Middle frontal gyrus (tissue), 1 donor: ENCODE measurements around the gene TFIP11.
A peak's percentile ranks its signal among the peaks of the same experiment; 100 is the strongest.

ENCODE experiments used
- DNase-seq: peaks from one replicate; pipeline ENCODE4 v3.0.0-alpha.2; 2015; ENCODE audit warnings: low spot score; ENCODE audit errors: extremely low spot score

TFIP11 gene

DNA sequence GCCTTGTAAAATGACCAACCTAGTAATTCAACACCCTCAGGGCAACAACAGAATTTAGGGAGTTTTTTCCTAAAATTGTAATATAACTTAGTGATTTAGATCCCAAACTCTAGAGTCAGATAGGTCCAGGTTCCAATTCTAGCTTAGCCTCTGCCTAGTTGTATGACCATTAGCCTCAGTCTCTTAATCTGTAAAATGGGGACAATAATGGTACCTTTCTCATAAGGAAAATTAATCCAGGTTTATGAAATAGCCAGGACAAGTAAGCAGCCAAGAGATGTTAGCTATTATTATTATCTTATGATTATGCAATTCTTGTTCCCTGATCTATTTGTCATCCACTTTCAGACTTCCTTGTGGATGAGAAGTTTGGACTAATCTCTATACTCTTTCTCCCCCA is 4.1 kb downstream of the TFIP11 start:
- no peak for DNase-seq

DNA sequence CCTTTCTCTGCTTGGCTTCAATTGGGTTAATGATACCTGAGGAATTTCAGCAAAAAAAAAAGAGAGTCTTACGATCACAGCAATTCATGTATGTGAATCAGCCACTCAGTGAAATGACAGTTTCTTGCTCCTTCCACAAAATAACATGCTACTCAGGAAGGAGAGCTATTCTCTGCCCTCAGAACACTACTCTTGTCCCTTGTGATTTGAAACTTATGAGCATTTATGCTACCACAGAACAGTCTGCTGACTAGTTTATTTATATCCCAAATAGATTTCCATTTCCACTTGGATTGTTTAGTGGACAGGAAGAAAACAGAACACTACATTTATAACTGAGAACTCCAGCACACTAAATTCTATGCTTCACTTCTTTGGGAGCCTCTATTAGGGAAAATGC is 8.5 kb downstream of the TFIP11 start:
- DNase-seq, result no peak

DNA sequence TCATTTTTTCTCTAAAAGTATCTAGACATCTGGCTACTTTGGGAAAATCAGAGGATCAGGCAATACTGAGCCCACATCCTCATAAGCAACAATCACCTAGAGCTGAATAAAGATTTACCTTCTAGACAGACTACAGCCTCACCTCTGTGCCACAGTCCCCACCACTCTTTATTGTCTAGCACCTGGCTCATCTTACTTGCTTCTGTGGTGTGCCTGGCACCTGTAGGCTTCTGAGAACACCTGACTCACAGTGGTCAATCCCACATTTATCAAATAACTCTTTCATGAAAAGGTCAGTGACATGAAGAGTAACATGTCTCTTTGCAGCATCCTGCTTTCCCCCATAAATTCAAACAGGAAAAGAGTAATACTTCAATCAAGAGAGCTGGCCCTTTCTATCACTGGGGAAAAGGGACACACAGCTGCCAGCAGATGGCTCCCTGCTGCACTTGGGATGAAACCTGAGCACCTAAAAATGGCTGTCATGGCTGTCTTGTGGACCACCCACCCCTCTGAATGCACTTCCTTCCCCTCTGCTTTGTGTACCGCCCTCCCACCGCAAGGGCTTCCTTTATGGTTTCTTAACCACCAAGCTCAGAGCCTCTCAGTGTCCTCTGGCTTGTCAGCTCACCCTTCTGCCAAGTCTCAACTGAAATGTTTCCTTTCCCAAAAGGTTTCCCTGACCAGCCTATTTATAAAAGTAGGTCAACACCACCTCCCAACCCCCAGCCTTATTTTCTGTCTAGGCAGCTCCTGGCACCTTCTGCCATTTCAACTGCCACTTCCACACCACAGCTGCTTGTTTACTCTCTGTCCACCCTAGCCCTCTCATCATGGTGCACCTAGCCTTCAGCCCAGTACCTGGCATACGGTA is 9.3 kb downstream of the TFIP11 start:
- DNase-seq, result no peak

DNA sequence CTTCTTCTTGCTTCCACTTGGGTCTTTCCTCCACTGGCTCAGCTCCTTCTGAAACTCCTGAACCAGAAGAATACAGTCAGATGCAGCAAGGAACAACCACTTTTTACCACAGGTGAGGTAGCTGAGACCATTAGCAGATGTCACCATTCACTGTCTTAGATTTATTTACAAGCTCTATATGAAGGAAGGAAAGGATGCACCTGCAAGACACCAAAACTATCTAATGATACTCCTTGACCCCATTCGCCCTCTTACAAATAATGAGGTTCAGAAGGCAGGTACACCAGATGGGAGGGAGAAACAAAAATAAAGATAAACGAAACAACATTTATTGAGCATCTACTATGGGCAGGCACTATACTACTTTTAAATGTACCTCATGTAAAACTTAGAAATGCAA is 10.3 kb downstream of the TFIP11 start:
- no peak for DNase-seq

DNA sequence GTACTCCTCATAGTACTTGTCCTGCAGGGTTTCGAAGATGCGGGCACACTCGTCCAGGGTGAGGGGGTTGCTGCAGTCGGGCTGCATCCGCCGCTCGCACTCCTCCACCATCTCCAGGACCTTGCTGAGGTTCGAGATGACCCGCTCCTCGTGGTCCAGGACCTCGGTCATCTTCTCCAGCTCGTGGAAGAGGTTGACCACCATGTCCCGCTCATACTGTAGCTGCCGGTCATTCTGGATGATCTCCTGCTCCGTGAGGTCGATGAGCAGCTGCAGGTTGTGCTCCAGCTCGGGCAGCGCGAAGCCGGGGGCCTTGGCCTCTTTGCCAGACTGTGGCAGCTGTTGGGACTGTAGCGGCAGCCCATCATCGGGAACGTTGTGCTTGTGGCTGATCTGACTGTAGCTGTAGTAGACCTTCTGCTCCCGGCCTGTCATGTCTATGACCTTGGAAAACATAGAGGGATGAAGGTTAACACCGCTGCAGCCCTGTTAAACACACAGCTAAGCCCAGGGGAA is 13.0 kb downstream of the TFIP11 start:
- no peak for DNase-seq

DNA sequence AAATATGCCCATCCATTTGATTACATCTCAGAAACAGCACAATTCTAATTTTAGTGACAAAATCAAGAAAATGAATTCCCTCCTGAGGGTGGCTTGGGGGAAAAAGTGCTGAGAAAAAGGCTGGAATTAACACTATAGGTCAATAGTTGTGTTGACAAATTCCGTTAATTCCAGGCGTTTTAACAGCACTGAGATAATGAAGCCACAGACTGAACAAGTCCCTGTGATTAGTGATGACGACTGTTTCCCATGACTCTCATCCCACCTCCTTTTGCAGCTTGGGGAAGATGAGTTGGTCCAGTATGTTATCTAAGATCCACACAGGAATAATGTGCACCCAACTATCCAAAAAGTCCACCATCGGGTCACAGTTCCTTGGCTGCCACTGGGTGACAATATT is 15.8 kb downstream of the TFIP11 start:
- no peak for DNase-seq

DNA sequence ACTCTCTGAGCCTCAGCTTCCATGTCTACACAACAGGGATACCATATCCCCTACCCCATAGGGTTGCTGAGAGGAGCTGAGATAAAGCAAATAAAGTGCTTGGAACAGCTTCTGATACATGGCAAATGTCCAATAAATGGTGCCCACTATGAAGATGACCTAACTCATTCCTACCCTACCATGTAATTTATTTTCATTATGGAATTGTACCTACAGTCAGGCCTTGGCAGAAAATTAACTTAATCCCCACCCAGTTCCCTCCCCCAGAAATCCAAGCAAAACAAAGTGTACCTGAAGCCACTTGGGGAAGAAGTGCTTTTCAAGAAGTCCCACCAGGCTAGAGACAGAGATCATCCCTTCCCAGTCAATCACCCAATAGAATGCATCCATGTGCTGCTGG is 17.8 kb downstream of the TFIP11 start:
- no peak for DNase-seq

DNA sequence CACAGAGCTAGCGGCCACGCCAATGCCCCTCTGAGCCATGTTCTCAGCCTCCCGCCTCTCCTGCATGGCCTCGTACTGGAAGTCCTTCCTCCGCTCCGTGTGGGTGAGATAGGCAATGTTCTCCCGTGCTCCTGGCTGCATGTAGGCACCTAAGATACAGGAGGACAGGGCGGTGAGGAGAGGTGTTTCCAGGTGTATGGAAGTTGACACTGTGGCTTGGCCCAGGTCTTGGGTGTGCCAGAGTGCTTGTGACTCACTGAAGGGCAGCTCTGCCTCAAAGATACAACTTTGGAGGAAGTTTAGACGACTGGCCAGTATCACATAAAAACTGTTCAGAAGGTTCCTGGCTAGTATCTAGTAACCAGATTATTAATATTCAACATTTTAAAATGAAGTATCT is 20.1 kb downstream of the TFIP11 start:
- DNase-seq, result no peak

DNA sequence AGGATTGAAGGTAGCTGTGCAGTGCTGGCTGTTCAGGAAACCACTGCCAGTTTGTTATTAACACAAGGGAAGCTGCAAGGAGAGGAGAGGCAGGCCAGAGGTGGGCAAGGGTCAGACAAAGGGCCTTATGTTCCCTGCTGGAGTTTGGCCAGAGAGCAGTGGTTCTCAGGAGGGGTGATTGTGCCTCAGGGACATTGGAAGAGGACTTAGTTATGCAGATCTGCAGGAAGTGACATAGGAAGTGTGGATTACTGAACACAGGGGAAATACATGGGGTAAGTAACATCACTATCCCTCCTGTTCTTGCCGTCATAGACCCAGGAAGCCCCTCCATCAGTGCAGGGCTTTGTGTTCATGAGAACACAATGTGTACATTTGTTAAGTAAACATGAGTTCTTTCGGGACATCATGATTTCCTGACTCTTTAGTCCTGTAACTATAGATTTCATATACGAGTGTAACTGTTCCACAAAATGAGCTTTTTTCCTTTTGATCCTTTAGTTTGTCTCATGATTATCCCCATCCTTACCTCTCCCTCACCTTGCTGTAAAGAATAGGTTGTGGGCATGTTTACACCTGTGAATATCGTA is 22.7 kb downstream of the TFIP11 start:
- no peak for DNase-seq

DNA sequence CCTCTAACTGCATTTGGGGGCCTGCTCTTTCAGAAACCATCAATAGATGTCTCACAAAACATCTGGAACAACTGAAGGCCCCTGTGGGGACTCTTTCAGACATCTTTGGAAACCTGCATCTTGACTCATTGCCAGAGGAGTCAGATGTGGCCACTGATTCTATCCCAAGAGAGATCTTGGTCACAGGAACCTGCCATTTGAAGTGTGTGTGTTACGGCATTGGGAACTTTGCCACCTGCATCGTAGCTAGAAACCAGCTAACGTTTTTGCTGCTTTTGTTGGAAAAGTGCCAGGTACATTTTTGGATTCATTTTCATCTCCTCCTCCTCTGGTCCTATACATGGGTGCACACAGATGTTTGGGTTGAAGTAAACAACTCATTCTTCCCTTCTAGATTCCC is 24.3 kb downstream of the TFIP11 start:
- no peak for DNase-seq

DNA sequence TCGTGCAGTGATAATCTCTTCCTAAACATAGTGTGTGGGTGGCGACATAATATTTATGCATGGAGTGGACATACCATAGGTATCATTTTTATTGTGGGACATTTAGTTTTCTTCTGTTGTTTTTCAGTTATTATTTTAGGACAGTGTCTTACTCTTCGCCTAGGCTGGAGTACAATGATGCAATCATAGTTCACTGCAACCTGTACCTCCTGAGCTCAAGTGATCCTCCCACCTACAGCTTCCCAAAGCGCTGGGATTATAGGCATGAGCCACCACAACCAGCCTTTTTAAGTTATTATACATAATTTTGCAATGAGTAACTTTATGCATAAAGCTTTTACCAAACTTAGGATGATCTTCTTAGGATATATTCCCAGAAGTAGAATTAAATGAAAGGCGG is 25.9 kb downstream of the TFIP11 start:
- no peak for DNase-seq

DNA sequence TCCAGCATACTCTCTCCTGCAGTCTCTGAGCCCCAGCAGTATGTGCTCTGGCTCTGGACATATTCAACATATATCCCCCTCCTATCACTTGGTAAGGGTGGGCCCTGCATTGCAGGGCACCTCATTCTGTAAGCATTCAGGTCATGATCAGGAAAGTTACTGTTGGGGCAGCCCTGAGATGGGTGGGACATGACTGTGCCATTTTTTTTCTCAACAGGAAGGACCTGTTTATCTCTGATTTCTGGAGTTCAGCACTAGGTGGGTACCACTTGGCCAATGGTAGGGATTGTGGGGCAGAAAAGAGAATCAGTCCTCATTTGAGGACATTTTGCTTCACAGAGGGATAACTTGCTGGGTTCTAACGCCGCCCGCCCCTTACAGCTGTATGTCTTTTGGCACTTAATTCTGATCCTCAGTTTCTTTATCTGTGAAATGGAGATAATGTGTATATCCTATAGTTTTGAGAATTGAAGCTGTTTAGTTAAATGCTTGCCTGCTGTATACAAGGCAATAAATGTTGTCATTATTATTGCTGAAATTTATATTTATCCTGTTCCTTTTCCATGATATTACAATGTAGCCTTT is 26.4 kb downstream of the TFIP11 start:
- no peak for DNase-seq

DNA sequence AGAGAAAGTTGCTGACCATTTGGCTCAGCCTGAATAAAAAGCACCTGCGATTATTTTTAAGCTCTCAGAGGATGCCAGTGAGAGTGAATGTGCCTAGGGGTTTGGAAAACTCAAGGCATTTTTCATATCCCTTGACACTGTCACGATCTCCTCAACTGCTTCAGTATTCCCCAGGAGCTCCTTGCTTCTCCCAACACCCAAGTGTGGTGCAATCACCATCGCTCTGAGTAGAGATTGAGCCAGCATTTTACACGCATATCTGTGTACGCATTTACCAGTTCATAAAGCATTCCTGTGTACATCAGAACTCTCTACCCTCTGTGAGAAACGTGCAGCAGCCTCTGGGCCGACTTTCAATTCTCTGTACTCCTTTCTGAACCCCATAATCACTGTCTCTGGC is 27.3 kb downstream of the TFIP11 start:
- DNase-seq, result no peak

DNA sequence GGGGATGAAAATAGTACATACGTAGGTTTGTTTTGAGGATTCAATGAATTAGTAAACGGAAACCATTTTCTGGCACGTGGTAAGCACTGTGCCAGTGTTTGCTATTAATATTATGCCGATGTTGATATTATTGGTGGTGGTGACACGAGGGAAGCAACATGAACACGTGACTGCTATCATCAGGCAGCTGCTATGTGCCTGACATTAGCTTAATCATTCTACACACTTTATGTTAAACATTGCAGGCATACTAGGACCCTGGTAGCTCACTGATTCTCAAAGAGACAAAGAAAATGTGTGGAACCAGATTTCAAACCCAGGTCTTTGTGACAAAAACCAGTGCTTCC is 27.9 kb downstream of the TFIP11 start:
- no peak for DNase-seq

DNA sequence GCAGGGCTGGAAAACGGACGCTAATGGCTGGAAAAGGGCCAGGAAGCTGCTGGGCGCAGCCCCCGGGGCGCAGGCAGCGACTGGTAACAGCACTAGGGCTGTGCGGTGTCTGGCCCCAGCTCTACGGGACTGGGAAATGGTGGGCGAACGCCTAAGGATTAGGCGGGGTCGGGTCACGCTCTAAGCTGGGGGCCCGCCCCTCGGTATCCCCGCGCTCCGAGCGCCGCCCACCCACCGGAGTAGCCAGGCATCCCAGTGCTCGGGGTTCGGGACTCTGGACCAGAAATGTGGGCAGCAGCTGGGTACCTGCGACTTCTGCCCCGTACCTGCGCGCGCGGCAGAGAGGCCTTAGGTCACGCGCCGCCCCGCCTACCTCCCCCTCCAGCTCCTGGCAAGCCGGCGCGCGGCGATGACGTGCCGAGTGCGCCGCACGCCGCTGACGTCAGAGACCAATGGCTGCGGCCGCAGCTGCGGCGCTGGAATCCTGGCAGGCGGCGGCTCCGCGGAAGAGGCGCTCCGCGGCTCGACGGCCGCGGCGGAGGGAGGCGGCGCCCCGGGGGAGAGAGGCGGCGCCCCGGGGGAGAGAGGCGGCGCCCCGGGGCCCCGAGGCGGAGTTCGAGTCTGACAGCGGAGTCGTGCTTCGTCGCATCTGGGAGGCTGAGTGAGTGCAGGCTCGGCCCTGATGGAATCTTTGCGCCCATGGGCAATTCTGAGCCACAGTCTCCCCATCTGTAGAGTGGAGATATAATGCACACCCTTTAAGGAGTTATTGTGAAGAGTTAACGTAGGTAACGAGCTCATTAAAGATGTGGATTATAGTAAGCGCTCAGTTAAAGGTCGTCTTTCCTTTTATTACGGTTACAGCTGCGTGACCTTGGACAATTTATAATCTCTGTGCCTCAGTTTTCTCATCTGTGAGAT is 28.6 kb downstream of the TFIP11 start, which contains the start of the genes HPS4 and SRRD:
HPS4 (minus strand) TSS at position 345 of the 921 bp plus-strand sequence. CDS start 2,021 bp downstream, outside the sequence.
SRRD (plus strand) TSS at position 439 of the 921 bp plus-strand sequence; CDS start at position 453, 14 bp downstream.
- DNase-seq, result peak; percentile 75

DNA sequence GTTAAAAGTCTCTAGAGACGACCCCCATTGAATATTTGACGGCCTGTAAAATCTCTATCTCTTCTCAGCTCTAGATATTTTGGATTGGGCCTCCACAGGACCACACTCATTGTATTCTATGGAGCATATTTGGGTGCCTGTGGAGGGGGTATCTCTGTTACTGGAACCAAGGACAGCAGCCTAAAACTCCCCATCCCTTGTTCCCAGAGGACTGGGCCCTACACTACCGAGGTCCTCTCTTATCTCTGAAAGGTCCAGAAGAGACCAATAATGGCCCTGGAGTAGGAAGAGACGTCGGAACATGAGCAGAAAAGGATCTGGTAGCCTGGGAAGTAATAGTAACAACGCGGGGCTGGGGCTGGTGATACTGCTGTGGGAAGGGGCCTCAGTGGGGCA is 29.2 kb downstream of the TFIP11 start:
- no peak for DNase-seq

DNA sequence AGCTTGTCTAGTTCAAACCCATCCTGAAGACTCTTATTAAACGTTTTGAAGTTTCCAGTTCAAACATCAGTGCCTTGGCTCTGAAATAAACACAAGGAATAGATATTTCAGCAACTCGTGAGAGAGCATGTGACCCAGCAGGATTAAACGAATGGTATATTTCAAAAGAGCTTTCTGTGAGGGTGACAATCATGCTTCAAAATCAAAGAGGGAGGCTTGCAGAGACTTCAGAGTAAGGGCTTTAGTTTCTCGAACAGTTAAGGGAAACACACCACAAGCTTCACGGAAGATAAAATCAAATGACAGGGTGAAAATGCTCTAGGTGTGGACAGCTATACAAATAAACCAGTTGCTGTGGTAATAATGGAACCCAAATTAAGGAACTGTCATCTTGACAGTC is 30.1 kb downstream of the TFIP11 start:
- DNase-seq, result no peak

DNA sequence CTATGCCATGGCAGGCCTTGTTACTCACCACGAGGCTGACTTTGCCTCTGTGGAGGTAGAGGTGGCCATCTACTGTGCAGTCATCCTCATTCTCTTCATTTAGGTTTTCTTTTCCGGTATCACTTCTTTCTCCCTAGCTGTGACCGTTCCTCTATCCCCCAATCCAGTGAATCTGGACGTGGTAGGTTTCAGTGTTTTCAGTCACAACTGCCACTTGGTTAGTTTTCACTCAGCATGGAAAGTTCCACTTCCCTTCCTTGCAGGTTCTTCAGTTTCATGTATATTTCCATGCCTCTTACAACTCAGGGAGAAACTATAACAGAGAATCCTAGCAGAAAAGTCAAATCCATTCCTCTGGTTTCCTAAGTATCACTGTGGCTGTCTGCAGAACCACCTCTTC is 30.6 kb downstream of the TFIP11 start:
- DNase-seq, result no peak

DNA sequence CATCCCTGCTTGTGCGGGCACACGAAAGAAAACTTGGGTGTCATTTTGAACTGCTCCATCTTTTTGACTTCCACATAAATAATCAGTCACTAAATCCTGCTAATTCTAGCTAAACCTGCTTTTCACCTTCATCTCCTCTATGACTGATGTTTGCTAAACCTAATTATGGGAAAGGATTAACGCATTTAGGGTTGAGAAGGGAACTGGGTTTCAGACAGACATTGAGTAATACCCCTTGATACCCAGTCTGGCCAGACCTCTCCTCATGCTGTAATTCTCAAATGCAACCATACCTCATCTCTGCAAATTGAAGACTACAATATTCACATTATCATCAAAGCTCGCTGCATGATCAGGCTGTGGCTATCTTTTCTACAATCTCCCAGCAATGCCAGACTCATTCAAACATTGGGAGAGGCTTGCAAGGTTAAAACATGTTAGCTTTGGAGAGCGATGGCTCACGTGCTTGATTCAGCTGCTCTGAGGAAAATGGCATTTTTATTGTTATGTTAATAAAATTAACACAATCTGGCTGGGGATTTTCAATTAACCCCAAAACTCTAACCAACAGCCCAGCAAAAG is 31.1 kb downstream of the TFIP11 start:
- DNase-seq, result no peak

DNA sequence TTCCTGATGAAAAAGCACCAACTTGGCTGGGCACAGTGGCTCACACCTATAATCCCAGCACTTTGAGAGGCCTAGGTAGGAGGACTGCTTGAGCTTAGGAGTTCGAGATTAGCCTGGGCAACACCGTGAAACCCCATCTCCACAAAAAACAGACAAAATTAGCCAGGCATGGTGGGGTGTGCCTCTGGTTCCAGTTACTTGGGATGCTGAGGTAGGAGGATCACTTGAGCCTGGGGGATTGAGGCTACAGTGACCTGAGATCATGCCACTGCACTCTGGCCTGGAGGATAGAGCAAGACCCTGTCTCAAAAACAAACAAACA is 31.7 kb downstream of the TFIP11 start:
- DNase-seq, result no peak
